RPMI8226 (cell line): ENCODE results near the gene TNFAIP2.

Experiments
- DNase-seq: peaks from one replicate; pipeline ENCODE4 v3.0.0-alpha.2; 2015

TNFAIP2 gene

DNA sequence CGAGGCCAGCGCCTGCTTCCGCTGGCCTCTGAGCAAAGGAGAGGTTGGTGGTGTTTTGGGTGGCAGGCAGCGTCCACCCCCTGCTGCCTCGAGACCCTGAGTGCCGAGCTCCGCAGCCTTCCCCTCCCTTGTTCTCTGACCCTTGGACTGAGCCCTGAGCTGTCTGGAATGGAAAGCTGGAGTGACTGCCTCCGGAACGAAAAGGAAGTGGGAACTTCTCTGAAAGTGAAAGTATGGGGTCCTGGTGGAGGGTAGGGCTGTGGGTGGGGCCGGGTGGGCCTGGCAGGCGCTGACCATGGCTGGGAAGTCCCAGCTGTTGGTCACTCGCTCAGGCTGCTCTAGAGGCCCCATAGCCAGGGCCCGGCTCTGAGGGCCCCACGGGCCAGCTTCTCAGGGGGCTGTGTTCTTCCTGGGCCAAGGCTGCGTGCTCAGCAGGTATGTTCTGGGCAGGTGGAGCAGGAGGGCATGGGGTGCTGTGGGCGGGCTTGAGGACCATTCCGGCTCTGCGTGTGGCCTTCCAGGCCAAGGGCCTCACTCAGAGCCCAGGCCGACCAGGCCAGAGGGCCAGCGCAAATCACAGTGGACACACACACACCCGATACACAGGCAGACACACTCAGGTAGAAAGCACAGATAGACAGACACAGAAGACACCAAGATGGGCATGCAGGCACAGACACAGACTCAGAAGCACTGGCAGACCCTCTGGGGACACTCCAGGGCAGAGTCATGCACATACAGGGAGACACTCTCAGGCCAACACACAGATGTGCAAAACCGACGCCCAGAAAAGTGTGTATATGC lies 28.7 kb upstream of the TNFAIP2 start, which contains the start of gene EXOC3L4:
Gene EXOC3L4 (plus strand): TSS at position 320 of the 804 bp plus-strand sequence. CDS start 5,495 bp downstream, outside the sequence.
- no peak for DNase-seq

GRCh38 chr14:103095210-103095778 lies 28.0 kb upstream of the TNFAIP2 start:
- DNase-seq: no peak

GRCh38 chr14:103096387-103096786 lies 26.9 kb upstream of the TNFAIP2 start:
- no peak for DNase-seq

DNA sequence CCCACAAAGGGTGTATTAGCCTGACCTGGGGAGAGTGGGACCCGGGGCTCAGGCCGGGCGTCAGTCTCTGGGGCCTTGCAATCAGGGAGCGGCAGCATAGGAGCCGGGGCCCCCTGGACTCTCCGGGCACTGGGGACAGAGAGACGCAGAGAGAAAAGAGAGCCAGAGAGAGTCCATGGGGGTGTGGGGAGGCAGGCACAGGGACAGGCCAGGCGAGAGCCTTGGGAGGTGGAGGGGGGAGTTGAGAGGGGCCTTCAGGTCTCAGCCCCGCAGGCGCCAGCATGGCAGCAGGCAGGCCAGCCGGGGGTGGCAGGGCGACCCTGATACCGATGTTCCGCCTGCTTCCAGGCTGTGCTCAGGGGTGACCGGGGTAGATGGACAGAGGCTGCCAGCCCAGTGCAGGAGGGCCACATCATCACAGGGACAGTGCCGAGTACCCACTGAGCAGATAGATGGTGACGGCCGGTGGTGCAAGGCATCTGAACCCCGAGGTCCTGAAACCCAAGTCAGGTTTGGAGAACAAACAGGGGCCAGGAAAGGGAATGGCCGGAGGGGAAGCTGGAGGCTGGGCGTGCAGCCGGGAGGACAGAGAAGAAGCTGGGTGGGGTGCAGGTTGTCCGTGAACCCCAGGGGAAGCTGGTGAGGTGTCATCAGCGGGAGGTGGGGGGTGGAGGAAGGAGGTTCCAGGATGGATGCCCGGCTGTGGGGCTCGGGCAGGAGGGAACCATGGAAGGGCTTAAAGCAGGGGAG lies 25.8 kb upstream of the TNFAIP2 start:
- no peak for DNase-seq

GRCh38 chr14:103097994-103098957 lies 25.0 kb upstream of the TNFAIP2 start:
- no peak for DNase-seq

DNA sequence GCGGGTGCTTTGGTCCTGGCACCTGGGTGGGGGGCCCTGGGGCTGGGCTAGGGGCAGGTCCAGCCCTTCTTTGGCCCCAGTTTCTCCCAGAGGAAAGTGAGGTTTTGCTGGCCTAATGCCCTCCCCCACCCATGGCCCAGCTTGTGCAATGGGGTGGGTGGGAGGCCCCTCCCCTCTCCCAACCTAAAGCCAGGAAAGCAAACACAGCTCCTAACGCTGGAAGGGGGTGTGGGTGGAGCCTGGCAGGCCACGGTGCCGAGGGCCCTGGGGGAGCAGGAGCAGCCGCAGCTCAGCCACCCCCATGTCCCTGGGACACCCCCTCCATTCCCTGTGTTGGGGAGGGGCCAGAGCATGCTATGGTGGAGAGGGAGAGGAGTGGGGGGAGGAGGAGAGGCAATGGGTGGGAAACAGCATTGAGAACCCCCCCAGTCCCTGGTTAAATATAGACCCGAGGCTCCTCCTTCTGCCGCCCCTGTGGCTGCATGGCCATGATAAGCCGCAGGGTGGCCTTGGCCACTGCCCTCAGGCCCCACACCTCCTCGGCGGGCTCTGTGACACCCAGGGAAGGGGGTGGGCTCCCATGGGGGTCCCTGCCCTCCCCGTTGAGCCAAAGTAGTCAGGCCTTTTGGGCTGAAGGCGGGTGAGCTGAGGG lies 24.1 kb upstream of the TNFAIP2 start:
- no peak for DNase-seq

GRCh38 chr14:103099733-103100280 lies 23.5 kb upstream of the TNFAIP2 start:
- peak; percentile 56 for DNase-seq

DNA sequence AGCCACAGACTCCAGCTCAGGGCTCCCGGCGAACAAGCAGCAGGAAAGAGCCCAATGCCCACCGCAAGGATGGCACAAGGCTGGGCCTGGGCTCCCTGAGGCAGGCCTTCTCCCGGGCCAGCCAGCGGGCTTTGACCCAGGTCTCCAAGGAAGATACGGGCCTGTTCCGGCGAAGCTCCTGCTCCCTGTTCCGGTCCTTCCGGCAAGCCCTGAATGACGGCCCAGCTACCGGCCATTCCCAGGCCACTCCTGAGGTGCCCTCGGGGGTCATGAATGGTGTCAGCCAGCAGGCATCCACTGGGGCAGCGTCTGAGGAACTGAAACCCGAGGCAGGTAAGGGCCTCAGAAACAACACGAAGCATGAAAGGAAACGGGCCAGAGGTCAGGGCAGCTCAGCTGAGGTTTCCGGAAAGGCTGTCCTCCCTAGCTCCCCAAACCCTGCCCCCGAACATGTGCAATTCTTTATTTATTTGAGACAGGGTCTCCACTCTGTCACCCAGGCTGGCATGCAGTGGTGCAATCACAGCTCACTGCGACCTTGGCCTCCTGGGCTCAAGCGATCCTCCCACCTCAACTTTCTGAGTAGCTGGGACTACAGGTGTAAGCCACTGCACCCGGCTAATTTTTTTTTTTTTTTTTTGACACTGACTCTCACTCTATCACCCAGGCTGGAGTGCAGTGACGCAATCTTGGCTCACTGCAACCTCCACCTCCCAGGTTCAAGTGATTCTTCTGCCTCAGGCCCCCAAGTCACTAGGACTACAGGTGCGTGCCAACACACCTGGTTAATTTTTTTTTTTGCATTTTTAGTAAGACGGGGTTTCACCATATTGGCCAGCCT lies 22.8 kb upstream of the TNFAIP2 start:
- DNase-seq: peak; percentile 87

DNA sequence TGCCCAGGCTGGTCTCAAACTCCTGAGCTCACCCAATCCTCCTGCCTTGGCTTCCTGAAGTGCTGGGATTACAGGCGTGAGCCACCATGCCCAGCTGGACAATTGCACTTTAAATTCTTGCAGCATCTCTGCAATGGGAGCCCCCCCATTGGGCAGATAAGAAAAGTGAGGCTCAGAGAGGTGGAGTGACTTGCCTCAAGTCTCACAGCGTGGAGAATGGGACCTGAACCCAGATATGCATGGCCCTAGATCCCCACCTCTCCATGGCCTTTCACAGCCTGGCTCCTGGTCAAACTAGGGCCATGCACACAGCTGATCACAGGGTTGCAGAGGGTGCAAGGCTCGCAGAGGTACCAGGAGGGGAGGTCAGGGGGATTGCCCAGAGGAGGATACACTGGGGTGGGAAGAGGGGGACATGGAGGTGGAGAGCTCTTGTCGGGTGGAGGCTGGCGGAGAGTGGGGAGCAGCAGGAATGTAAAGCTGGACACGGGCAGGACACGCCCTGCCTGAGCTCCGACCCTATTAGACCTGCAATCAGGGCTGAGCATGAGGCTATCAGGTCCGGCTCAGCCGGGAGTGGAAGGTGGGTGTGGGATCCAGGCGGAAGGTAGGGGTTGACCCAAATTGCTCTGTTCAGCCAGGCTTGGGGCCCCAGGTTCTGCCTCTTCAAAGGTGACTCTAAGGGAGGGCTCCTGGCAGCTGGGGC lies 21.9 kb upstream of the TNFAIP2 start:
- DNase-seq: no peak

DNA sequence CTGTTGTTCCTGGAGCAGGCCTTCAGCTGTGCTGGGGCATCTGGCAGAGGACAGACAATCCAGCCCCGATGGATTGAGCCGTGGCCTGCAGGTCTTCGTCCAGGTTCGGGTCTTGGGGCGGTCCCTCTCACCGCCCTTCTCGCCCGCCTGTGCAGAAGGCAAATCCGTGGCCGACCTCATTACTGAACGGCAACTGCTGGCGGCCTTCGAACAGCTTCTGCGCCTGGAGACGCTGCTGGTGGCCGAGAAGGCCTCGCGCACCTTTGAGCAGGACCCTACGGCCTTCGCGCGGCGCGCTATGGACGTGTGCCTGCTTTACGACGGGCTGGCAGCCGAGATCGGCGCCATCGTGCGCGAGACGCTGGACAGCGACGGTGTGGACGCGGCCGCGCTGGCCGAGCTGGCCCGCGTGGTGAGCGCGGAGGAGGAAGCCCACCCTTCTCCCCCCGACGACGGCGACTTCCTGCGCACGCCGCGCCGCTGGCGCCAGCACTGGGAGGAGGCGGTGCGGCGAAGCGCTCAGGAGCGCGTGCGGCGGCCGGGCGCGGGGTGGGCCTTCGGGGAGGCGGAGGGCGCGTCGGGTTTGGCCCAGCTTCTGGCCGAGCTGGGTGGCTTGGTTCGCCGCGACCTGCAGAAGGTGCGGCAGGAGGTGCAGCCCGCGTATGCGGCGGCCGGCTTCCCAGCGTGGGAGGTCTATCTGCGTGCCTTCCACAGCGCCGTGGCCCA lies 21.1 kb upstream of the TNFAIP2 start:
- DNase-seq: no peak

- DNase-seq: no peak
Measured at GRCh38 chr14:103102689-103103260, 20.5 kb upstream of the TNFAIP2 start.

DNA sequence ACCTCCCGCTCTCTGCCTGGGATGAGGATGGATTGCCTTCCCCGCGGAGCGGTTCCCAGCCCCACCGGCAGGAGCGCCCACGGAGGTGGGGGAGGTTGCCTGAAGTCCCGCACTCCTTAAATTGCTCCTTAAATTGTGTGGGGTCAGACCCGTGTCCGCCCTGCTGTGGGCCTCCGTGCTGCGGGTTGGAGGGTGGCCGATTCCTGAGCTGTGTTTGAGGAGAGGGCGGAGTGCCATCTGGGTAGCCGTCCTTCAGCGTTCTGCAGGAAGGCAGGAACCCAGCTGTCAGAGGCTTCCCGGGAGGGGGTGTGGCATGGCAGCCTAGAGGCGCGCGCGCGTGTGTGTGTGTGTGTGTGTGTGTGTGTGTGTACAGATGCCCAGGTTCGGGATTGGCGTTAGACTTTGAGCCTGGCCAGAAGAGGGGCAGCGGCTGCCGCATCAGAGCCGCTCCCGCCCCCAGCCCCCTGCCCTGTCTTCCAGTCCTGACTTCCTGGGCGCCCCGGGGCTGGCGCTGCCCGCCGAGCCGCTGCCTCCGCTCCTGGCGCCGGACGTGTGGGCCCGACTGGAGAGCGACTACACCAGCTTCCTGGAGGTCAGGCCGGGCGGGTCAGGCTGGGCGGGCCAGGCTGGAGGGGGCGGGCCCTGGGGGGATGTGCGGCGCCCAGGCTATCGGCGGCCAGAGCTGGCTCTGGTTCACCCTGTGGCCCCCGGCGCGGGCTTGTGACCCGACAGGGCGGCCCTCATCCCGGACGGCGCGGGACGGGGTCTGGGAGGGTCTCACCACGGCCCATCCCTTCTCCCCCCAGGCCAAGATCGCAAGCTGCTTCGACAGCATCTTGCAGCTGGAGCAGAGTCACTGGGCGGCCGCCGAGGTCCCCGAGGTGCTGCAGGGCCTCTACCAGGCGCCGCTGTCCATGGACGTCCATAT lies 19.5 kb upstream of the TNFAIP2 start:
- DNase-seq: peak; percentile 90

DNA sequence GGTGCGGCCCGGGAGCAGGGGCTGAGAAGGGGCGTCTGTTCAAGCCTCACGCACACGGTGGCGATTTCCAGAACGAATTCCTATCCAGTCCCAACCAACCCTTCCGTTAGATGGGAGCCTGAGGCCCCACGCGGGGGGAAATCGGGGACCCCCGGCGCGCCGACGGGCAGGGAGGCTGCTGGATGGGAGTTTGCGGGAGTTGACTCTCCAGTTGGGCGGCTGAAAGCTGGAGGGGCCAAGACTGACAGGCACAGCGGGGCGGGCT lies 18.9 kb upstream of the TNFAIP2 start:
- DNase-seq: no peak

DNA sequence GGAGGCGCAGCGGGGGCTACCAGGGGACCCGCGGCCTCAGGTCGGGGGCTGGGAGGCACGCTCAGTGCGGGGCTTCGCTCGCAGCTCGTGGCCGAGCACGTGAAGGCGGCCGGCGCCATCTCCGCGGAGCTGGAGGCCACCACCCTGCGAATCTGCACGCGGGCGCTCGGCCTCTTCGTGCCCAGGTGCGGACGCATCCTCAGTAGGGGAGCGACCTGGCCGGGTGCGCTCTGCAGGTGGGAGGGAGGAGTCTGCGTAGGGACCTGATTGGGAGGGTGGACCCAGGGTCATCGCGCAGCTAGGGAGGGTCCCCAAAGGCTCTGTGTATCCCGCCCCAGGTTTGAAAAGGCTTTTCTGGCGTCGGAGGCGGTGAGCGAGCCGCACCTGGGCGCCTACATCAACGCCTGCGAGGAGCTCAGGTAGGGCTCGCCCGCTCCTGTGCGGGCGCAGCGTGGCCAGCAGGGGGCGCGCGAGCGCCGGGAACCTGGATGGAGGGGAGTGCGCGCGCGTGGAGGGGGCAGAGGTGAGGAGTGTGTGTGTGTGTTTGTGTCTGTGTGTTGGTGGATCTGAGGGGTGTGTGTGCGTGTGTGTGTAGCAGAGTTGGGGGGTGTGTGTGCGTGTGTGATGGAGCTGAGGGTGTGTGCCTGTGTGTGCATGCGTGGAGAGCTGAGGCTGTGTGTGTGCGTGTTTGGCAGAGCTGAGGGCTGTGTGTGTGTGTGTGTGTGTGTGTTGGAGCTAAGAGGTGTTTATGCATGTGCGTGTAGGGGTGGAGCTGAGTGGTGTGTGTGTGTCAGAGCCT lies 18.4 kb upstream of the TNFAIP2 start:
- DNase-seq: peak; percentile 87

DNA sequence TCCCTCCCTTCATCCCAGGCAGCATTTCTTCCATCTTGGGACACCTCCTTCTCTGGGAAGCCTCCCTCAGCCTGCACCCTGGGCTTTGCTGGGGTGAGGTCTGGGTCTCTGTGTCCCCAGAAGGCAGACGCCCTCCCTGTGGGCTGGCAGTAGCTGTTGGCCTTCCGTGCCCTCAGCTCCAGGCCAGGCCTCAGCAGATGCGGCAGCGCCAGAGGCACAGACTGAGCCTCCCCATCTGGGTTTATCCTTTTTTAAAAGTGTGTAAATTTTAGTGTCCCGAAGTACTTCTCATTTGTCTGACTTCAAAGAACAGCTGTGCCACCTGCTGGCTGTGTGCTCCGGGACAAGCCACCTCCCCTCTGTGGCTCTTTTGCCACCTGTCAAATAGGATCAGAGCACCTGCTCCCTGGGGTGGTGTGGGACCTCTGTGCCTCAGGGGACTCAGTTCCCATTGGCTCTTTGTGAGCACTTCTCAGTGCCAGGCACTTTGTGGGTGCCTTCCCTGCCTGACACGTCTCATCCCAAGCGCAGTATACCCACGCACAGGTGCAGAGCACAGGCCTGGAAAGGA lies 17.6 kb upstream of the TNFAIP2 start:
- DNase-seq: peak; percentile 90

GRCh38 chr14:103107455-103107854 lies 15.8 kb upstream of the TNFAIP2 start:
- DNase-seq: no peak
